ENCODE data around the gene LRRN2. TPM values are rescaled to one million over a fixed set of nuclear protein-coding genes. Genes with fewer than 3 reads are reported as not detected.

LRRN2 gene
- total and polyA plus RNA-seq, 2 of the 8 experiments (the other 6 are each of a cell fraction or from before 2014, with no cell fraction given): 1.8 to 2.3 TPM

GRCh38 chr1:204580862-204581261 is 104.7 kb downstream of the LRRN2 start (continued):
- TF ChIP-seq ATF2 (IDR thresholded peaks at IDR 0.05; ENCODE audit: low read length): no peak
